GM23338 (cell line): Measurements from ENCODE around the gene RAB3GAP2.

Experiments used
- CREB1 ChIP-seq: fragments of 250-450 bp; sonication (Bioruptor Pico); IDR thresholded peaks from 2 replicates; pipeline ENCODE4 v1.5.0; 2020; ENCODE audit warnings: low read depth, mild to moderate bottlenecking, moderate library complexity
- CTCF ChIP-seq, 2 experiments: fragments of 200-600 bp in 1 of 2; sonication (generic) in 1 of 2; conservative IDR thresholded peaks; 2 replicates each; pipeline versions ENCODE4 v1.5.1 to v1.6.1; 2016 to 2017; ENCODE audit warnings: antibody characterized with exemption in 2 of 2, low read depth in 2 of 2, mild to moderate bottlenecking in 2 of 2, moderate library complexity in 1 of 2
- ETS1 ChIP-seq: IDR thresholded peaks from 2 replicates; pipeline ENCODE4 v1.6.1; 2016; ENCODE audit warnings: antibody characterized with exemption
- EZH2 ChIP-seq: fragments of 200-600 bp; sonication (generic); IDR thresholded peaks from one replicate; pipeline ENCODE4 v1.8.0; 2017; ENCODE audit warnings: antibody characterized with exemption, mild to moderate bottlenecking, low read depth; ENCODE audit not compliant: unreplicated experiment
- EZH2phosphoT487 ChIP-seq: fragments of 200-600 bp; sonication (generic); IDR thresholded peaks from one replicate; pipeline ENCODE4 v1.8.1; 2018; ENCODE audit warnings: antibody characterized with exemption; ENCODE audit not compliant: unreplicated experiment
- JUNB ChIP-seq: IDR thresholded peaks from one replicate; pipeline ENCODE4 v1.6.1; 2016; ENCODE audit warnings: antibody characterized with exemption; ENCODE audit not compliant: unreplicated experiment
- POLR2AphosphoS5 ChIP-seq: IDR thresholded peaks from 2 replicates; pipeline ENCODE4 v1.6.1; 2016; ENCODE audit warnings: antibody characterized with exemption, low read depth
- REST ChIP-seq: IDR thresholded peaks from one replicate; pipeline ENCODE4 v1.6.1; 2018; ENCODE audit warnings: antibody characterized with exemption; ENCODE audit not compliant: unreplicated experiment
- STAT1 ChIP-seq: IDR thresholded peaks from one replicate; pipeline ENCODE4 v1.6.1; 2016; ENCODE audit warnings: antibody characterized with exemption; ENCODE audit not compliant: unreplicated experiment
- ZNF331 ChIP-seq: fragments of 250-450 bp; sonication (Bioruptor Pico); IDR thresholded peaks from 2 replicates; pipeline ENCODE4 v1.5.0; 2020; ENCODE audit warnings: low read depth, mild to moderate bottlenecking, moderate library complexity

- TF ChIP-seq CTCF (conservative IDR thresholded peaks at IDR 0.05; ENCODE audit: low read depth in 2 of 2) (no peak), REST (no peak), JUNB (no peak), EZH2 (no peak), ETS1 (no peak), CREB1 (CRISPR knock-in tag) (no peak), POLR2AphosphoS5 (no peak), ZNF331 (no peak), EZH2phosphoT487 (no peak), STAT1 (no peak)
These were observed 147.7 kb downstream of the RAB3GAP2 start for GRCh38 chr1:220124542-220124941.
